GM19035 (cell line): Measurements from ENCODE around the gene GRIFIN.

ENCODE experiments used
- ATAC-seq: cut with Tn5 transposase; IDR thresholded peaks from one replicate; pipeline ENCODE4 v1.9.1; 2021; ENCODE audit not compliant: unreplicated experiment

GRIFIN gene

GRCh38 chr7:2499719-2500430, 23.7 kb upstream of the GRIFIN start:
- ATAC-seq = no peak

- no peak for ATAC-seq
Observed at GRCh38 chr7:2499181-2499580, 23.0 kb upstream of the GRIFIN start.

- ATAC-seq = no peak
Observed at GRCh38 chr7:2498708-2499107, 22.5 kb upstream of the GRIFIN start.

GRCh38 chr7:2497500-2498336, 21.5 kb upstream of the GRIFIN start:
- ATAC-seq = no peak

GRCh38 chr7:2497065-2497464, 20.9 kb upstream of the GRIFIN start:
- ATAC-seq = no peak

- no peak for ATAC-seq
Observed at GRCh38 chr7:2496375-2496774, 20.2 kb upstream of the GRIFIN start.

GRCh38 chr7:2495418-2496299, 19.5 kb upstream of the GRIFIN start:
- ATAC-seq = no peak

- ATAC-seq = no peak
Observed at GRCh38 chr7:2494191-2495130, 18.3 kb upstream of the GRIFIN start.

GRCh38 chr7:2493205-2494164, 17.3 kb upstream of the GRIFIN start:
- ATAC-seq = no peak

- ATAC-seq = no peak
Observed at GRCh38 chr7:2492038-2492437, 15.8 kb upstream of the GRIFIN start.

GRCh38 chr7:2490181-2490651, 14.0 kb upstream of the GRIFIN start:
- no peak for ATAC-seq

- ATAC-seq = no peak
Observed at GRCh38 chr7:2488681-2489080, 12.5 kb upstream of the GRIFIN start.

GRCh38 chr7:2488272-2488645, 12.1 kb upstream of the GRIFIN start:
- no peak for ATAC-seq

GRCh38 chr7:2487586-2488271, 11.5 kb upstream of the GRIFIN start:
- ATAC-seq = no peak

- no peak for ATAC-seq
Observed at GRCh38 chr7:2484868-2485267, 8.7 kb upstream of the GRIFIN start.

- no peak for ATAC-seq
Observed at GRCh38 chr7:2483494-2483893, 7.3 kb upstream of the GRIFIN start.

GRCh38 chr7:2482725-2483451, 6.7 kb upstream of the GRIFIN start:
- no peak for ATAC-seq

GRCh38 chr7:2481195-2481594, 5.0 kb upstream of the GRIFIN start:
- ATAC-seq = no peak
